ENCODE results near the gene FOXP1. TPM values are rescaled to one million over a fixed set of nuclear protein-coding genes. Genes with fewer than 3 reads are reported as not detected.
A peak's percentile ranks its signal among the peaks of the same experiment; 100 is the strongest.

The FOXP1 gene
- total RNA-seq, 2 experiments from 2014 or later: 120 to 122 TPM

GRCh38 chr3:71086777-71087142 lies 496.8 kb downstream of the FOXP1 start:
- DNase-seq (no peak), ATAC-seq (no peak)
- POLR2A ChIA-PET: interaction anchor here (0.6 to 3.8 kb wide), 7 partner anchors 18 to 496 kb away, joined by 3 to 25 read pairs (median 4); no protein-coding TSS in a partner anchor
- CTCF ChIA-PET: interaction anchor here (0.7 to 4.9 kb wide), 11 partner anchors 9 to 369 kb away, joined by 3 to 39 read pairs (median 4); no protein-coding TSS in a partner anchor
- Mint-ChIP-seq H3K4me1 (ENCODE audit: low read depth) (peaks cover 73% of the 10 kb centered on the region), H3K27me3 (ENCODE audit: low read depth) (no peaks in the 10 kb centered on the region), H3K4me3 (peak overlapping the region; percentile 26), H3K36me3 (ENCODE audit: low read depth) (peaks cover 56% of the 10 kb centered on the region), H3K9me3 (ENCODE audit: insufficient read depth) (no peaks in the 10 kb centered on the region), H3K27ac (peak overlapping the region; percentile 90)

GRCh38 chr3:71083726-71084131 lies 499.8 kb downstream of the FOXP1 start:
- no peaks in the 10 kb centered on the region for H3K9me3 Mint-ChIP-seq (ENCODE audit: insufficient read depth)
- ATAC-seq: no peak

GRCh38 chr3:71082833-71083232 lies 500.7 kb downstream of the FOXP1 start:
- Mint-ChIP-seq H3K4me3 (no peak overlapping the region), H3K4me1 (ENCODE audit: low read depth) (peaks cover 81% of the 10 kb centered on the region), H3K9me3 (ENCODE audit: insufficient read depth) (no peaks in the 10 kb centered on the region), H3K36me3 (ENCODE audit: low read depth) (peaks cover 46% of the 10 kb centered on the region), H3K27ac (peak overlapping the region; percentile 0), H3K27me3 (ENCODE audit: low read depth) (no peaks in the 10 kb centered on the region)
- no peak for DNase-seq
- POLR2A ChIA-PET: interaction anchor here (0.6 to 1.4 kb wide), 2 partner anchors 18 to 295 kb away, joined by 4 read pairs; no protein-coding TSS in a partner anchor
- ATAC-seq: no peak
- CTCF ChIA-PET: interaction anchor here (4.9 kb wide), 1 partner anchor 13 kb away, joined by 39 read pairs; no protein-coding TSS in a partner anchor

More at GRCh38 chr3:71083726-71084131, 499.8 kb downstream of the FOXP1 start:
- no peak for DNase-seq
- peaks cover 81% of the 10 kb centered on the region for H3K4me1 Mint-ChIP-seq (ENCODE audit: low read depth)
- ChIA-PET POLR2A (interaction anchor here (1.4 kb wide), 1 partner anchor 19 kb away, joined by 4 read pairs; no protein-coding TSS in a partner anchor), CTCF (interaction anchor here (0.8 to 4.9 kb wide), 2 partner anchors 14 to 222 kb away, joined by 3 to 39 read pairs; no protein-coding TSS in a partner anchor)
- H3K4me3 Mint-ChIP-seq: no peak overlapping the region
- H3K27ac Mint-ChIP-seq: no peak overlapping the region
- peaks cover 49% of the 10 kb centered on the region for H3K36me3 Mint-ChIP-seq (ENCODE audit: low read depth)
- H3K27me3 Mint-ChIP-seq (ENCODE audit: low read depth): no peaks in the 10 kb centered on the region

- DNase-seq (no peak), ATAC-seq (peak; percentile 19)
- H3K4me1 Mint-ChIP-seq (ENCODE audit: low read depth): peaks cover 83% of the 10 kb centered on the region
- POLR2A ChIA-PET: interaction anchor here (0.7 kb wide), 1 partner anchor 15 kb away, joined by 3 read pairs; no protein-coding TSS in a partner anchor
- no peak overlapping the region for H3K4me3 Mint-ChIP-seq
- H3K9me3 Mint-ChIP-seq (ENCODE audit: insufficient read depth): no peaks in the 10 kb centered on the region
- CTCF ChIA-PET: interaction anchor here (1.0 to 4.5 kb wide), 2 partner anchors 11 to 18 kb away, joined by 3 to 22 read pairs; no protein-coding TSS in a partner anchor
- peak overlapping the region; percentile 53 for H3K27ac Mint-ChIP-seq
- peaks cover 43% of the 10 kb centered on the region for H3K36me3 Mint-ChIP-seq (ENCODE audit: low read depth)
- H3K27me3 Mint-ChIP-seq (ENCODE audit: low read depth): no peaks in the 10 kb centered on the region
Measured at GRCh38 chr3:71080517-71081083, 502.9 kb downstream of the FOXP1 start.

GRCh38 chr3:71078723-71079525 lies 504.6 kb downstream of the FOXP1 start:
- Mint-ChIP-seq H3K27ac (peak overlapping the region; percentile 82), H3K36me3 (ENCODE audit: low read depth) (peaks cover 39% of the 10 kb centered on the region), H3K4me3 (peak overlapping the region; percentile 37), H3K4me1 (ENCODE audit: low read depth) (peaks cover 81% of the 10 kb centered on the region), H3K27me3 (ENCODE audit: low read depth) (no peaks in the 10 kb centered on the region), H3K9me3 (ENCODE audit: insufficient read depth) (no peaks in the 10 kb centered on the region)
- CTCF ChIA-PET: interaction anchor here (4.5 kb wide), 1 partner anchor 9 kb away, joined by 22 read pairs; no protein-coding TSS in a partner anchor
- DNase-seq (peak; percentile 42), ATAC-seq (peak; percentile 29)
- POLR2A ChIA-PET: interaction anchor here (0.7 to 1.8 kb wide), 2 partner anchors 11 to 50 kb away, joined by 3 to 6 read pairs; no protein-coding TSS in a partner anchor

DNA sequence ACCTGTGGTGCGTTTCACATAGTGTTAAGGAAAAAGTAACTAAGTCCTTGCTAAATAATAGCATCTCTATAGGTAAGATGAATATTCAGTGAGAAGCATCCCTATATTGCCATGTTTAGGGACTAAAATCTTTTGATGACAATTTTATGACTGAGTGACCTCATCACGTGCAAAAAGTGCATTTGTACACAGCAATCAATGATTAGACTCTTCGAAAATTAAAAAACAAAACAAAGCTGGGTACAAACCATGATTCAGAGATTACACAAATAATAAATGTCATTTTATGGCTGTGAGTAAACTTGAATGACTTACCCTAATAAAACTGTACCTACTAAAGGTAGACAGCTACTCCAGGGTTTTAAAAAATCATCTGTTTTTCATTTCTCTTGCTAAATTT lies 505.3 kb downstream of the FOXP1 start:
- Mint-ChIP-seq H3K27ac (peak overlapping the region; percentile 82), H3K4me1 (ENCODE audit: low read depth) (peaks cover 81% of the 10 kb centered on the region), H3K9me3 (ENCODE audit: insufficient read depth) (no peaks in the 10 kb centered on the region), H3K27me3 (ENCODE audit: low read depth) (no peaks in the 10 kb centered on the region), H3K36me3 (ENCODE audit: low read depth) (peaks cover 38% of the 10 kb centered on the region), H3K4me3 (no peak overlapping the region)
- ChIA-PET POLR2A (interaction anchor here (0.7 to 1.8 kb wide), 2 partner anchors 10 to 51 kb away, joined by 3 to 6 read pairs; no protein-coding TSS in a partner anchor), CTCF (interaction anchor here (1.2 to 4.5 kb wide), 2 partner anchors 8 to 9 kb away, joined by 5 to 22 read pairs; no protein-coding TSS in a partner anchor)
- no peak for DNase-seq
- ATAC-seq: no peak

GRCh38 chr3:71077070-71077469 lies 506.5 kb downstream of the FOXP1 start:
- H3K36me3 Mint-ChIP-seq (ENCODE audit: low read depth): peaks cover 33% of the 10 kb centered on the region

DNA sequence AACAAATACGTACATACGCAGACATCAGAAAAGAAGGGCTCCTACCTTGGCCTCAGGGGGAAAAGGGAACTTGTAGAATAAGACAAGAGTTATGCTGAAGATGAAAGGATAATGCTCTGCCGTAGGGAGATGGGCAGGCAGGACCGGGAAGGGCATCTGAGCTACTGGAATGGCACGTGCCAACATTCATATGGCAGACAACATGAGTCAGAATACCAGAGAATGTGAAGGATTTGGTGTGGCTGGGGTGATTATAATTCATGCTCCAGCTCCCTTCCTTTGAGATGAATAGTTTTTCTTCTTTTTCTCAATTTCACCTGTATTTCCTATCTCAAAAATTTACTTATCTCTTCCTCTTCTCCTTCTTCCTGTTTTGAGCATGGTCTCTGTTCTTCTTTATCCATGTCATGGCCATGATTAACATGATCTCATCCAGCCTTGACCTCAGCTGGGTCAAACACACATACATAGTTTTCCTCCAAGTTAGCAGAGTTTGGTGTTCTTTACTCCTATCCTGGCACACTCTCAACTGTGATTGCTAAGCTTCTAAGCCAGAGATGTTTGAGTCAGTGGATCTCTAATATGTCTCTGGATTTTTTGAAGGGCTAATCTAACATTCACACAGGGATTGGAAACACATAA lies 507.0 kb downstream of the FOXP1 start:
- Mint-ChIP-seq H3K27ac (peak overlapping the region; percentile 58), H3K4me3 (no peak overlapping the region)

More at GRCh38 chr3:71077070-71077469, 506.5 kb downstream of the FOXP1 start:
- ChIA-PET POLR2A (interaction anchor here (1.0 to 1.2 kb wide), 2 partner anchors 9 to 53 kb away, joined by 3 read pairs; no protein-coding TSS in a partner anchor), CTCF (interaction anchor here (0.8 to 1.7 kb wide), 5 partner anchors 9 to 227 kb away, joined by 3 to 7 read pairs (median 5); no protein-coding TSS in a partner anchor)
- ATAC-seq: no peak
- no peaks in the 10 kb centered on the region for H3K9me3 Mint-ChIP-seq (ENCODE audit: insufficient read depth)
- H3K27ac Mint-ChIP-seq: peak overlapping the region; percentile 53
- no peaks in the 10 kb centered on the region for H3K27me3 Mint-ChIP-seq (ENCODE audit: low read depth)
- peaks cover 76% of the 10 kb centered on the region for H3K4me1 Mint-ChIP-seq (ENCODE audit: low read depth)
- DNase-seq: no peak
- H3K4me3 Mint-ChIP-seq: no peak overlapping the region

DNA sequence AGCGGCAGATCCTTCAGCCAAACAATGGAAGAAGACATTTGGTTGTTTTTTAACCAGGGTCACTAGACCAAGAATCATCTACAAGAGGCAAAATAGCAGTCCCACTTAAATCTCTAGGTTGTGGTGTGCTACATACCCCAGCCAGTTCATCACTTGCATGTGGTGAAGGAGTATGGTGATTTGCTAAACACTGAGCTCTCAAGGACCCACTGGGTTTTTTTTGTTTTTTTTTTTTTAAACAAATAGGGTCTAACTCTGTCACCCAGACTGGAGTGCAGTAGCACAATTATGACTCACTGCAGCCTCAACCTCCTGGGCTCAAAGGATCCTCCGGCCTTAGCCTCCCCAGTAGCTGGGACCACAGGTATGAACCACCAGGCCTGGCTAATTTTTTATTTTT lies 508.0 kb downstream of the FOXP1 start:
- POLR2A ChIA-PET: interaction anchor here (0.5 to 0.8 kb wide), 2 partner anchors 11 to 12 kb away, joined by 3 read pairs; no protein-coding TSS in a partner anchor
- H3K36me3 Mint-ChIP-seq (ENCODE audit: low read depth): peaks cover 29% of the 10 kb centered on the region

More for the DNA sequence above, 507.0 kb downstream of the FOXP1 start:
- ATAC-seq (no peak), DNase-seq (no peak)
- H3K4me1 Mint-ChIP-seq (ENCODE audit: low read depth): peaks cover 75% of the 10 kb centered on the region
- H3K27me3 Mint-ChIP-seq (ENCODE audit: low read depth): no peaks in the 10 kb centered on the region
- POLR2A ChIA-PET: interaction anchor here (1.0 to 1.2 kb wide), 2 partner anchors 9 to 54 kb away, joined by 3 read pairs; no protein-coding TSS in a partner anchor
- CTCF ChIA-PET: interaction anchor here (0.7 to 1.7 kb wide), 4 partner anchors 8 to 228 kb away, joined by 3 to 7 read pairs (median 4); no protein-coding TSS in a partner anchor
- H3K36me3 Mint-ChIP-seq (ENCODE audit: low read depth): peaks cover 33% of the 10 kb centered on the region
- H3K9me3 Mint-ChIP-seq (ENCODE audit: insufficient read depth): no peaks in the 10 kb centered on the region

GRCh38 chr3:71074423-71074822 lies 509.1 kb downstream of the FOXP1 start:
- H3K27me3 Mint-ChIP-seq (ENCODE audit: low read depth): no peaks in the 10 kb centered on the region
- no peak overlapping the region for H3K27ac Mint-ChIP-seq
- no peak for DNase-seq
- POLR2A ChIA-PET: no interaction called here
- no peak for ATAC-seq
- no peak overlapping the region for H3K4me3 Mint-ChIP-seq
- H3K9me3 Mint-ChIP-seq (ENCODE audit: insufficient read depth): no peaks in the 10 kb centered on the region
- H3K4me1 Mint-ChIP-seq (ENCODE audit: low read depth): peaks cover 73% of the 10 kb centered on the region
- CTCF ChIA-PET: no interaction called here
- peaks cover 27% of the 10 kb centered on the region for H3K36me3 Mint-ChIP-seq (ENCODE audit: low read depth)

More for the DNA sequence above, 508.0 kb downstream of the FOXP1 start:
- CTCF ChIA-PET: no interaction called here
- ATAC-seq: no peak
- Mint-ChIP-seq H3K4me3 (no peak overlapping the region), H3K27ac (no peak overlapping the region), H3K9me3 (ENCODE audit: insufficient read depth) (no peaks in the 10 kb centered on the region), H3K4me1 (ENCODE audit: low read depth) (peaks cover 74% of the 10 kb centered on the region), H3K27me3 (ENCODE audit: low read depth) (no peaks in the 10 kb centered on the region)
- no peak for DNase-seq

GRCh38 chr3:71072986-71073385 lies 510.5 kb downstream of the FOXP1 start:
- H3K27me3 Mint-ChIP-seq (ENCODE audit: low read depth): no peaks in the 10 kb centered on the region
- ChIA-PET CTCF (no interaction called here), POLR2A (no interaction called here)
- peaks cover 72% of the 10 kb centered on the region for H3K4me1 Mint-ChIP-seq (ENCODE audit: low read depth)
- ATAC-seq (no peak), DNase-seq (no peak)
- peak overlapping the region; percentile 23 for H3K27ac Mint-ChIP-seq
- H3K9me3 Mint-ChIP-seq (ENCODE audit: insufficient read depth): no peaks in the 10 kb centered on the region
- peaks cover 19% of the 10 kb centered on the region for H3K36me3 Mint-ChIP-seq (ENCODE audit: low read depth)
- no peak overlapping the region for H3K4me3 Mint-ChIP-seq
